H1 (cell line): ENCODE measurements around the gene ATP2C1. TPM values are rescaled to one million over a fixed set of nuclear protein-coding genes. Genes with fewer than 3 reads are reported as not detected.

Source experiments
- CTCF ChIA-PET: fragments of 300-600 bp; sonication (Branson Sonifier 250); formaldehyde crosslinking; loops from one replicate; lab custom pipeline; 2021; ENCODE audit not compliant: partially characterized antibody; lab: Charles Lee
- POLR2A ChIA-PET: fragments of 300-600 bp; sonication (Branson Sonifier 250); formaldehyde crosslinking; loops from one replicate; lab custom pipeline; 2021; ENCODE audit warnings: inconsistent platforms; ENCODE audit not compliant: partially characterized antibody; lab: Charles Lee
- DNase-seq, 2 experiments: peaks; one replicate each; pipeline versions ENCODE4 v3.0.0 to v3.0.0-alpha.2; 2010 to 2022; ENCODE audit warnings: low spot score in 2 of 2, low read depth in 1 of 2, mixed read lengths in 1 of 2
- FAIRE-seq: peaks from 2 replicates; lab custom pipeline; 2011; peaks lifted over from hg19 to GRCh38; lab: Jason Lieb, UNC
- H2AFZ ChIP-seq: 2 replicates; pipeline ENCODE4 v1.8.1; 2012; ENCODE audit warnings: low read length, inconsistent platforms
- H2AK5ac ChIP-seq: 2 replicates; pipeline ENCODE4 v1.6.1; 2013; ENCODE audit warnings: low read depth, low read length
- H2BK120ac ChIP-seq: replicated peaks from 2 replicates; pipeline ENCODE3; 2013; ENCODE audit warnings: low read depth, low read length, inconsistent platforms
- H2BK12ac ChIP-seq: 2 replicates; pipeline ENCODE4 v1.6.1; 2013; ENCODE audit warnings: low read depth, low read length
- H2BK15ac ChIP-seq: 2 replicates; pipeline ENCODE4 v1.6.1; 2013; ENCODE audit warnings: low read length
- H2BK20ac ChIP-seq: 2 replicates; pipeline ENCODE4 v1.6.1; 2013; ENCODE audit warnings: low read length
- H2BK5ac ChIP-seq: 2 replicates; pipeline ENCODE4 v1.6.1; 2013; ENCODE audit warnings: low read depth, low read length
- H3K14ac ChIP-seq: 2 replicates; pipeline ENCODE4 v1.6.1; 2013; ENCODE audit warnings: inconsistent platforms; ENCODE audit not compliant: insufficient read length
- H3K18ac ChIP-seq: 2 replicates; pipeline ENCODE4 v1.6.1; 2013; ENCODE audit warnings: low read length; ENCODE audit errors: extremely low read depth
- H3K23ac ChIP-seq: 2 replicates; pipeline ENCODE4 v1.6.1; 2013; ENCODE audit warnings: inconsistent platforms; ENCODE audit not compliant: insufficient read length
- H3K23me2 ChIP-seq: 2 replicates; pipeline ENCODE4 v1.6.1; 2013; ENCODE audit warnings: low read depth, low read length
- H3K27ac ChIP-seq: 2 replicates; pipeline ENCODE4 v1.6.1; 2011; ENCODE audit warnings: low read depth, low read length, inconsistent platforms
- H3K27me3 ChIP-seq, 4 experiments: replicated peaks in 1 of 4; 1 replicate in 1 of 4; 2 replicates in 3 of 4; pipeline versions ENCODE4 v1.6.1 to v1.8.1; 2011 to 2013; ENCODE audit warnings: low read length in 3 of 4, mild to moderate bottlenecking in 3 of 4, inconsistent platforms in 2 of 4, mixed read lengths in 2 of 4, moderate library complexity in 1 of 4; ENCODE audit not compliant: control insufficient read depth in 3 of 4, insufficient read depth in 3 of 4; ENCODE audit errors: extremely low read depth in 1 of 4
- H3K36me3 ChIP-seq, 4 experiments: 2 replicates each; pipeline versions ENCODE4 v1.6.1 to v1.8.1; 2011 to 2013; ENCODE audit warnings: mild to moderate bottlenecking in 4 of 4, low read length in 3 of 4, moderate library complexity in 2 of 4, control low read depth in 1 of 4, inconsistent platforms in 1 of 4; ENCODE audit not compliant: insufficient read depth in 4 of 4, control insufficient read depth in 2 of 4
- H3K4ac ChIP-seq: replicated peaks from 2 replicates; pipeline ENCODE3; 2013; ENCODE audit warnings: low read length, low read depth, mixed read lengths, inconsistent platforms; ENCODE audit not compliant: insufficient read length
- H3K4me1 ChIP-seq, 4 experiments: replicated peaks in 1 of 4; 1 replicate in 1 of 4; 2 replicates in 3 of 4; pipeline versions ENCODE4 v1.6.1 to v1.8.1; 2011 to 2013; ENCODE audit warnings: low read length in 3 of 4, inconsistent platforms in 2 of 4, mixed read lengths in 1 of 4; ENCODE audit not compliant: insufficient read depth in 4 of 4, control insufficient read depth in 3 of 4
- H3K4me2 ChIP-seq, 2 experiments: 2 replicates each; pipeline versions ENCODE4 v1.6.1 to v1.8.1; 2011 to 2013; ENCODE audit warnings: low read depth in 2 of 2, low read length in 2 of 2, control low read depth in 1 of 2, inconsistent platforms in 1 of 2, mild to moderate bottlenecking in 1 of 2; ENCODE audit not compliant: insufficient read depth in 1 of 2
- H3K4me3 ChIP-seq, 4 experiments: fragments of 200-600, 300-600 bp in 1 of 4; sonication (generic), shearing (Covaris generic), sonication (Bioruptor Twin) in 1 of 4; 2 replicates each; pipeline versions ENCODE4 v1.5.1 to v1.8.1; 2011 to 2016; ENCODE audit warnings: low read length in 4 of 4, low read depth in 3 of 4, control low read depth in 2 of 4, inconsistent platforms in 2 of 4, mild to moderate bottlenecking in 2 of 4, mixed read lengths in 1 of 4, moderate library complexity in 1 of 4; ENCODE audit not compliant: insufficient read depth in 2 of 4; ENCODE audit errors: extremely low read depth in 1 of 4
- H3K56ac ChIP-seq: replicated peaks from 2 replicates; pipeline ENCODE3; 2013; ENCODE audit warnings: low read depth, mild to moderate bottlenecking, mixed read lengths, low read length, inconsistent platforms; ENCODE audit not compliant: insufficient read length
- H3K79me1 ChIP-seq: 2 replicates; pipeline ENCODE4 v1.6.1; 2013; ENCODE audit warnings: low read depth, low read length, control low read depth
- H3K79me2 ChIP-seq, 2 experiments: 2 replicates each; pipeline versions ENCODE4 v1.6.1 to v1.8.1; 2012 to 2013; ENCODE audit warnings: low read length in 2 of 2, mild to moderate bottlenecking in 2 of 2, inconsistent platforms in 1 of 2; ENCODE audit not compliant: insufficient read depth in 2 of 2, control insufficient read depth in 1 of 2
- H3K9ac ChIP-seq, 4 experiments: replicated peaks in 1 of 4; 1 replicate in 1 of 4; 2 replicates in 3 of 4; pipeline versions ENCODE4 v1.6.1 to v1.8.1; 2011 to 2013; ENCODE audit warnings: low read depth in 3 of 4, low read length in 3 of 4, control low read depth in 2 of 4, mild to moderate bottlenecking in 2 of 4, moderate library complexity in 2 of 4, inconsistent platforms in 1 of 4; ENCODE audit errors: extremely low read depth in 1 of 4
- H3K9me3 ChIP-seq, 2 experiments: 2 replicates each; pipeline versions ENCODE4 v1.6.1 to v1.8.1; 2012 to 2013; ENCODE audit warnings: mild to moderate bottlenecking in 2 of 2, moderate library complexity in 2 of 2, control low read depth in 1 of 2, inconsistent platforms in 1 of 2, low read depth in 1 of 2, low read length in 1 of 2, mixed read lengths in 1 of 2; ENCODE audit not compliant: insufficient read depth in 2 of 2
- H4K20me1 ChIP-seq, 2 experiments: replicated peaks in 1 of 2; 2 replicates each; pipeline versions ENCODE3 to v1.8.1; 2011 to 2013; ENCODE audit warnings: inconsistent platforms in 2 of 2, low read length in 2 of 2, mild to moderate bottlenecking in 1 of 2; ENCODE audit not compliant: insufficient read depth in 2 of 2, control insufficient read depth in 1 of 2
- H4K5ac ChIP-seq: 2 replicates; pipeline ENCODE4 v1.6.1; 2013; ENCODE audit warnings: low read length, low read depth, mixed read lengths, inconsistent platforms; ENCODE audit not compliant: insufficient read length
- H4K8ac ChIP-seq: 2 replicates; pipeline ENCODE4 v1.8.0; 2013; ENCODE audit warnings: mild to moderate bottlenecking, moderate library complexity, low read length, inconsistent platforms; ENCODE audit not compliant: insufficient read depth; ENCODE audit errors: extremely low read depth
- H4K91ac ChIP-seq: replicated peaks from 2 replicates; pipeline ENCODE3; 2013; ENCODE audit warnings: low read length, mixed read lengths, inconsistent platforms; ENCODE audit not compliant: insufficient read length
- CBX8 ChIP-seq: fragments of 300-800, 300-1000 bp; sonication (generic); IDR thresholded peaks from 2 replicates; pipeline ENCODE4 v1.7.1; 2016; ENCODE audit warnings: low read depth, low read length, borderline replicate concordance
- CREB1 ChIP-seq: IDR thresholded peaks from 2 replicates; pipeline ENCODE4 v1.6.1; 2012; ENCODE audit warnings: inconsistent platforms
- HDAC6 ChIP-seq: IDR thresholded peaks from one replicate; pipeline ENCODE4 v1.7.1; 2012; ENCODE audit warnings: low read depth, mild to moderate bottlenecking, inconsistent platforms, low read length, moderate library complexity
- RNF2 ChIP-seq: fragments of 200-900, 300-1000 bp; sonication (generic); IDR thresholded peaks from 2 replicates; pipeline ENCODE4 v1.7.1; 2016; ENCODE audit warnings: borderline replicate concordance, low read depth, mild to moderate bottlenecking, antibody characterized with exemption, low read length; ENCODE audit not compliant: poor library complexity, severe bottlenecking; ENCODE audit errors: missing control alignments
- SP4 ChIP-seq: IDR thresholded peaks from 2 replicates; pipeline ENCODE4 v1.6.1; 2012; ENCODE audit warnings: low read length, inconsistent platforms
- ZNF274 ChIP-seq: IDR thresholded peaks from 2 replicates; pipeline ENCODE4 v1.7.0; 2012; ENCODE audit warnings: low read length, borderline replicate concordance; ENCODE audit errors: extremely low read depth
- polyA plus RNA-seq, 7 experiments: library from polyadenylated mRNA; depleted of rRNA in 3 of 7; stranded (reverse) in 5 of 7; unstranded in 2 of 7; fragments of >200 nt in 5 of 7; fragments of 200-250 nt in 2 of 7; gene quantifications; 1 replicate in 5 of 7; 2 replicates in 1 of 7; 4 replicates in 1 of 7; pipeline versions ENCODE4 v1.2.1 to v1.2.3, GENCODE V29; 2011 to 2013; ENCODE audit warnings: missing spikeins in 2 of 7, mixed read lengths in 2 of 7
- total RNA-seq: library from RNA; stranded (reverse); fragmentation: NEBNext Ultra II Directional; extraction: Animal tissue kit (Norgen Biotek cat#: 25700); gene quantifications from 2 replicates; pipeline ENCODE4 v1.2.1, GENCODE V29; 2021
- TF ChIP-seq, protein P1 (sequence below): IDR thresholded peaks from 2 replicates; pipeline ENCODE4 v1.6.1; 2011; ENCODE audit warnings: low read length, improper control_type of control experiment

The ATP2C1 gene
- total and polyA plus RNA-seq, 2 of the 8 experiments (the other 6 are each of a cell fraction or from before 2014, with no cell fraction given): 50.7 to 68.5 TPM

DNA sequence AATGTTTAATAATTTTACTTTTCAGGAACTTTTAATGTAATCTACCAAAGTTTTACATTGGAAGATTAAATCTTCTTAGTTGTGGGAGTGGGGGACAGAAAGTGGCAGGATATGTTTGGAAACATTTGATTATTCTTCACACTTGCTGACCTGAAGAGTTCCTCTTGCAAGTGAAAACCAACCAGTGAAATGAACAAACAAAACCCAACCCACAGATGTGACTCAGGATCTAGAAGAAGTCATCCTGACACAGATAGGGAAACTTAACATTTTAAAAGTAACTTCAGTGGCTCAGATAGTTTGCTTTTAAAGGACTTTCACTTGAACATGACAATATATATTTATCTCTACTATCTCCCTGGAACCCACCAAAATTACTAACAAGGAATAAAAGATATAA is 77.3 kb downstream of the ATP2C1 start:
- Histone ChIP-seq H3K27ac (no peak overlapping the region), H3K23me2 (no peaks in the 10 kb centered on the region; the same call in 1 of the 2 replicates), H3K9me3 (no peaks in the 10 kb centered on the region), H2BK120ac (no peak overlapping the region), H2BK15ac (no peak overlapping the region)
- POLR2A ChIA-PET: no interaction called here
- DNase-seq: no peak
- TF ChIP-seq, protein P1, sequence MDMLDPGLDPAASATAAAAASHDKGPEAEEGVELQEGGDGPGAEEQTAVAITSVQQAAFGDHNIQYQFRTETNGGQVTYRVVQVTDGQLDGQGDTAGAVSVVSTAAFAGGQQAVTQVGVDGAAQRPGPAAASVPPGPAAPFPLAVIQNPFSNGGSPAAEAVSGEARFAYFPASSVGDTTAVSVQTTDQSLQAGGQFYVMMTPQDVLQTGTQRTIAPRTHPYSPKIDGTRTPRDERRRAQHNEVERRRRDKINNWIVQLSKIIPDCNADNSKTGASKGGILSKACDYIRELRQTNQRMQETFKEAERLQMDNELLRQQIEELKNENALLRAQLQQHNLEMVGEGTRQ: no peak
- TF ChIP-seq RNF2 (no peak), SP4 (no peak), ZNF274 (no peak), CBX8 (no peak), CREB1 (no peak), HDAC6 (no peak)
- TF ChIP-seq, all 59 proteins: peak for 0
- H3K79me2 ChIP-seq: no peaks in the 10 kb centered on the region
- H2BK20ac ChIP-seq: no peak overlapping the region
- no peak overlapping the region for H2BK12ac ChIP-seq
- no peak overlapping the region for H2AFZ ChIP-seq
- H4K8ac ChIP-seq: no peak overlapping the region
- H2AK5ac ChIP-seq: no peak overlapping the region
- FAIRE-seq: no peak
- no peak overlapping the region for H2BK5ac ChIP-seq
- H4K5ac ChIP-seq: no peak overlapping the region
- no peak overlapping the region for H3K4me3 ChIP-seq
- no peak overlapping the region for H4K91ac ChIP-seq
- peaks cover 0 to 3% (median 2%) of the 10 kb centered on the region in 4 experiments; a peak in 3 of 7 replicates for H3K4me1 ChIP-seq
- H3K79me1 ChIP-seq: 0 out of 2 replicates have a peak, but pooled peaks cover 2% of the 10 kb centered on the region
- no peak overlapping the region for H3K4ac ChIP-seq
- H3K23ac ChIP-seq: no peak overlapping the region
- H3K27me3 ChIP-seq: no peaks in the 10 kb centered on the region
- CTCF ChIA-PET: no interaction called here
- H3K36me3 ChIP-seq: peaks cover 0 to 16% (median 3%) of the 10 kb centered on the region in 4 experiments; a peak in 6 of 8 replicates
- H3K56ac ChIP-seq: no peak overlapping the region
- no peak overlapping the region for H3K4me2 ChIP-seq
- no peak overlapping the region for H3K9ac ChIP-seq
- no peak overlapping the region for H3K18ac ChIP-seq
- no peak overlapping the region for H3K14ac ChIP-seq
- H4K20me1 ChIP-seq: peaks cover 0 to 2% of the 10 kb centered on the region in 2 experiments
